Measurements from ENCODE around the gene IFI30. TPM values are rescaled to one million over a fixed set of nuclear protein-coding genes. Genes with fewer than 3 reads are reported as not detected.
A peak's percentile ranks its signal among the peaks of the same experiment; 100 is the strongest.

Gene IFI30
- polyA plus RNA-seq, 1 of the 3 experiments (the other 2 are of a cell fraction): 11.6 TPM

DNA sequence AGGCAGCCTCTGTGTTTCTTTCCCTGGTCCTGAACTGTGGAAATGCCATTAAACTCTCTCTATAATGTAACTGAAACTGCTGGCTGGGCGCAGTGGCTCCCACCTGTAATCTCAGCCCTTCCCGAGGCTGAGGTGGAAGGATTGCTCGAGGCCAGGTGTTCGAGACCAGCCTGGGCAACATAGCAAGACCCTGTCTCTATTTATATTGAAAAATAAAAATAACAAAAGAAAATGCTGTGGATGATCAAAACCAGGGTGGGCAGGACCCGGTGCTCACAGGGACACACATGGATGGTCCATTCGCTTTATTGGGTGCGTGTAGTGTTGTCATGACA lies 22.9 kb downstream of the IFI30 start:
- CTCF ChIA-PET: interaction anchor here (0.9 to 20.7 kb wide), 2 partner anchors 36 to 59 kb away, joined by 3 to 505 read pairs; a partner anchor contains a TSS
- POLR2A ChIA-PET: no interaction called here
- 91% methylated on average over 7 of the region's 7 CpGs for WGBS (ENCODE audit: low lambda C conversion rate)

DNA sequence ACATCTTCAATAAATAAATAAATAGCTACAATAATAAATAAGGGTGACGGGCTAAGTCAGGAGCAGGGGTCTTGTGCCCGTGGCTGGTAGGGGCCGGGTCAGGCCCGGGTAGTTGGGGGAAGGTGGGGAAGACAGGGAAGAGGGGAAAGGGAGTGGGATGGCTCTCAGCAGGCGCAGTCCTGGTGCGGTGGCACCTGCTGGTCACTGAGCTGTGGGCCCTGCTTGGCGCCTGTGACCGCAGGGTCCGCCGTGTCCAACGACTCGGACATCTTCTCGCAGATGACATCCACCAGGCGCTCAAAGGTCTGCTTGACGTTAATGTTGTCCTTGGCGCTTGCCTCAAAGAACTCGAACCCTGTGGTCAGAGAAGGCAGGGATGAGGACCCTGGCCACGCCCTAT lies 23.7 kb downstream of the IFI30 start:
- Histone ChIP-seq H3K27ac (ENCODE audit: low read depth in 2 of 2, low read length in 1 of 2) (no peak overlapping the region), H3K4me3 (ENCODE audit: low read depth in 2 of 2, low read length in 1 of 2) (no peak overlapping the region), H3K9ac (no peak overlapping the region), H2AFZ (ENCODE audit: low read depth) (no peak overlapping the region), H3K27me3 (ENCODE audit: insufficient read depth) (no peaks in the 10 kb centered on the region), H3K9me2 (no peaks in the 10 kb centered on the region), H4K20me1 (ENCODE audit: insufficient read depth) (peaks cover 8% of the 10 kb centered on the region; the same call in 1 of the 2 replicates), H3F3A (replicated peaks; ENCODE audit: insufficient read depth) (peaks cover 2% of the 10 kb centered on the region), H3K79me2 (ENCODE audit: insufficient read depth) (peaks cover 9% of the 10 kb centered on the region; the same call in 1 of the 2 replicates), H3K36me3 (replicated peaks in 1 of 2; ENCODE audit: control insufficient read depth in 1 of 2, insufficient read depth in 2 of 2, low read length in 1 of 2) (peaks cover 0 to 8% of the 10 kb centered on the region in 2 experiments), H3K4me2 (no peak overlapping the region), H3K4me1 (ENCODE audit: control insufficient read depth in 1 of 2, insufficient read depth in 2 of 2, low read depth in 1 of 2, low read length in 1 of 2) (peaks cover 9 to 24% of the 10 kb centered on the region in 2 experiments; a peak in 2 of 4 replicates), H3K9me3 (no peaks in the 10 kb centered on the region)
- TF ChIP-seq SIN3A (IDR thresholded peaks at IDR 0.05; ENCODE audit: borderline replicate concordance, low read depth, low read length): no peak
- TF ChIP-seq, protein P1, sequence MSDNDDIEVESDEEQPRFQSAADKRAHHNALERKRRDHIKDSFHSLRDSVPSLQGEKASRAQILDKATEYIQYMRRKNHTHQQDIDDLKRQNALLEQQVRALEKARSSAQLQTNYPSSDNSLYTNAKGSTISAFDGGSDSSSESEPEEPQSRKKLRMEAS (IDR thresholded peaks at IDR 0.05; ENCODE audit: low read depth): no peak
- TF ChIP-seq TAF1 (IDR thresholded peaks at IDR 0.05; ENCODE audit: borderline replicate concordance, low read depth, low read length): no peak
- TF ChIP-seq SMC3 (IDR thresholded peaks at IDR 0.05; ENCODE audit: low read depth, low read length): no peak
- TF ChIP-seq RFX5 (IDR thresholded peaks at IDR 0.05; ENCODE audit: low read length): no peak
- no peak for TF ChIP-seq MEF2A (IDR thresholded peaks at IDR 0.05; ENCODE audit: borderline replicate concordance, low read depth)
- TF ChIP-seq FOXM1 (IDR thresholded peaks at IDR 0.05; ENCODE audit: low read depth): no peak
- TF ChIP-seq RAD21 (IDR thresholded peaks at IDR 0.05; ENCODE audit: low read length): no peak
- no peak for DNase-seq
- CTCF ChIA-PET: interaction anchor here (1.4 to 20.7 kb wide), 2 partner anchors 58 to 82 kb away, joined by 4 to 505 read pairs; a partner anchor contains a TSS
- POLR2A ChIA-PET: no interaction called here
- WGBS (ENCODE audit: low lambda C conversion rate): 93% methylated on average over 18 of the region's 18 CpGs

More for the DNA sequence above, 22.9 kb downstream of the IFI30 start:
- DNase-seq: no peak
- no peak overlapping the region for H2AFZ ChIP-seq (ENCODE audit: low read depth)
- peaks cover 9% of the 10 kb centered on the region; the same call in 1 of the 2 replicates for H3K79me2 ChIP-seq (ENCODE audit: insufficient read depth)
- no peak overlapping the region for H3K4me3 ChIP-seq (ENCODE audit: low read depth in 2 of 2, low read length in 1 of 2)
- no peak overlapping the region for H3K9ac ChIP-seq
- no peaks in the 10 kb centered on the region for H3K9me3 ChIP-seq
- TF ChIP-seq, protein P2, sequence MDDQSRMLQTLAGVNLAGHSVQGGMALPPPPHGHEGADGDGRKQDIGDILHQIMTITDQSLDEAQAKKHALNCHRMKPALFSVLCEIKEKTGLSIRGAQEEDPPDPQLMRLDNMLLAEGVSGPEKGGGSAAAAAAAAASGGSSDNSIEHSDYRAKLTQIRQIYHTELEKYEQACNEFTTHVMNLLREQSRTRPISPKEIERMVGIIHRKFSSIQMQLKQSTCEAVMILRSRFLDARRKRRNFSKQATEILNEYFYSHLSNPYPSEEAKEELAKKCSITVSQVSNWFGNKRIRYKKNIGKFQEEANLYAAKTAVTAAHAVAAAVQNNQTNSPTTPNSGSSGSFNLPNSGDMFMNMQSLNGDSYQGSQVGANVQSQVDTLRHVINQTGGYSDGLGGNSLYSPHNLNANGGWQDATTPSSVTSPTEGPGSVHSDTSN (IDR thresholded peaks at IDR 0.05): no peak
- TF ChIP-seq FOSL2 (IDR thresholded peaks at IDR 0.05; ENCODE audit: borderline replicate concordance, low read depth): no peak
- TF ChIP-seq RFX5 (IDR thresholded peaks at IDR 0.05; ENCODE audit: low read length): no peak
- no peak for TF ChIP-seq NFIC (IDR thresholded peaks at IDR 0.05; ENCODE audit: borderline replicate concordance)
- TF ChIP-seq JUND (IDR thresholded peaks at IDR 0.05): no peak
- TF ChIP-seq FOXM1 (IDR thresholded peaks at IDR 0.05; ENCODE audit: low read depth): no peak
- H3K27me3 ChIP-seq (ENCODE audit: insufficient read depth): no peaks in the 10 kb centered on the region
- H3K36me3 ChIP-seq (replicated peaks in 1 of 2; ENCODE audit: control insufficient read depth in 1 of 2, insufficient read depth in 2 of 2, low read length in 1 of 2): peaks cover 0 to 6% of the 10 kb centered on the region in 2 experiments
- H3K4me2 ChIP-seq: no peak overlapping the region
- H3K9me2 ChIP-seq: no peaks in the 10 kb centered on the region
- H4K20me1 ChIP-seq (ENCODE audit: insufficient read depth): peaks cover 8% of the 10 kb centered on the region; the same call in 1 of the 2 replicates
- H3F3A ChIP-seq (replicated peaks; ENCODE audit: insufficient read depth): peaks cover 11% of the 10 kb centered on the region
- H3K27ac ChIP-seq (ENCODE audit: low read depth in 2 of 2, low read length in 1 of 2): peak overlapping the region in 1 of 2 experiments; percentile 39; a peak in 1 of 4 replicates
- peaks cover 9 to 26% of the 10 kb centered on the region in 2 experiments; a peak in 2 of 4 replicates for H3K4me1 ChIP-seq (ENCODE audit: control insufficient read depth in 1 of 2, insufficient read depth in 2 of 2, low read depth in 1 of 2, low read length in 1 of 2)

Data from SK-N-SH (cell line).